Stimulated activated naive CD8-positive, alpha-beta T cell treated with anti-CD3 and anti-CD28 coated beads, Interleukin-15, Interleukin-2, amounts not matched to agents 100 U/mL and 50 U/mL, for 24 hours (primary cell): ENCODE measurements around the gene GAGE10.
"Not testable (repeated sequence)": the region's sequence is repeated elsewhere in the genome, so short reads cannot be mapped to it uniquely, and the experiment has no call there.

ENCODE experiments used
- ATAC-seq: fragments of 150-1000 bp; cut with Tn5 transposase; one replicate; pipeline ENCODE4 v1.10.0; 2021
- DNase-seq: peaks from one replicate; pipeline ENCODE4 v3.0.0; 2021

The GAGE10 gene

GRCh38 chrX:49276671-49277534, 26.5 kb upstream of the GAGE10 start:
- no peak for DNase-seq
- ATAC-seq = peak; percentile 16

- ATAC-seq = peak; percentile 11
- no peak for DNase-seq
Measured at GRCh38 chrX:49277535-49277830, 26.0 kb upstream of the GAGE10 start.

- ATAC-seq (no peak), DNase-seq (no peak)
Measured at GRCh38 chrX:49278081-49278480, 25.4 kb upstream of the GAGE10 start.

- DNase-seq (no peak), ATAC-seq (no peak)
Measured at GRCh38 chrX:49282647-49283011, 20.8 kb upstream of the GAGE10 start.

GRCh38 chrX:49284212-49284611, 19.2 kb upstream of the GAGE10 start:
- ATAC-seq (no peak), DNase-seq (no peak)

- no peak for ATAC-seq
- DNase-seq = no peak
Measured at GRCh38 chrX:49286136-49286535, 17.3 kb upstream of the GAGE10 start.

- no peak for DNase-seq
- no peak for ATAC-seq
Measured at GRCh38 chrX:49286581-49286980, 16.9 kb upstream of the GAGE10 start.

- DNase-seq (no peak), ATAC-seq (no peak)
Measured at GRCh38 chrX:49287665-49288064, 15.8 kb upstream of the GAGE10 start.

GRCh38 chrX:49290215-49290614, 13.2 kb upstream of the GAGE10 start:
- no peak for ATAC-seq
- DNase-seq = no peak

- DNase-seq (peak; percentile 79), ATAC-seq (peak; percentile 94)
Measured at GRCh38 chrX:49291615-49292337, 11.7 kb upstream of the GAGE10 start.

GRCh38 chrX:49292400-49293362, 10.8 kb upstream of the GAGE10 start:
- DNase-seq (no peak), ATAC-seq (no peak)

GRCh38 chrX:49299293-49299692, 4.2 kb upstream of the GAGE10 start:
- not testable (repeated sequence) for DNase-seq, ATAC-seq

- ATAC-seq = no peak
Measured at GRCh38 chrX:49300703-49301102, 2.7 kb upstream of the GAGE10 start.

GRCh38 chrX:49307775-49308174, 4.3 kb downstream of the GAGE10 start:
- not testable (repeated sequence) for DNase-seq, ATAC-seq

More at GRCh38 chrX:49300703-49301102, 2.7 kb upstream of the GAGE10 start:
- no peak for DNase-seq

GRCh38 chrX:49308604-49309269, 5.3 kb downstream of the GAGE10 start:
- DNase-seq (no peak), ATAC-seq (peak; percentile 73)

- DNase-seq = no peak
- ATAC-seq = no peak
Measured at GRCh38 chrX:49309401-49309981, 6.0 kb downstream of the GAGE10 start.

- no peak for DNase-seq
- no peak for ATAC-seq
Measured at GRCh38 chrX:49310371-49310770, 6.9 kb downstream of the GAGE10 start.

GRCh38 chrX:49312176-49312575, 8.7 kb downstream of the GAGE10 start:
- DNase-seq (no peak), ATAC-seq (no peak)

- no peak for ATAC-seq
- DNase-seq = no peak
Measured at GRCh38 chrX:49316085-49316484, 12.6 kb downstream of the GAGE10 start.

GRCh38 chrX:49321737-49322136, 18.3 kb downstream of the GAGE10 start, which contains the start of gene GAGE12J:
Gene GAGE12J (plus strand): TSS chrX:49322037. CDS start chrX:49323194, 1,157 bp downstream.
- not testable (repeated sequence) for ATAC-seq, DNase-seq

GRCh38 chrX:49322266-49322665, 18.8 kb downstream of the GAGE10 start:
- not testable (repeated sequence) for DNase-seq, ATAC-seq
